GM21737 (cell line): ENCODE results near the gene GRIA1.

ENCODE experiments used
- ATAC-seq: cut with Tn5 transposase; IDR thresholded peaks from one replicate; pipeline ENCODE4 v1.9.1; 2021; ENCODE audit warnings: mild to moderate bottlenecking, moderate library complexity; ENCODE audit not compliant: unreplicated experiment

GRIA1 gene

DNA sequence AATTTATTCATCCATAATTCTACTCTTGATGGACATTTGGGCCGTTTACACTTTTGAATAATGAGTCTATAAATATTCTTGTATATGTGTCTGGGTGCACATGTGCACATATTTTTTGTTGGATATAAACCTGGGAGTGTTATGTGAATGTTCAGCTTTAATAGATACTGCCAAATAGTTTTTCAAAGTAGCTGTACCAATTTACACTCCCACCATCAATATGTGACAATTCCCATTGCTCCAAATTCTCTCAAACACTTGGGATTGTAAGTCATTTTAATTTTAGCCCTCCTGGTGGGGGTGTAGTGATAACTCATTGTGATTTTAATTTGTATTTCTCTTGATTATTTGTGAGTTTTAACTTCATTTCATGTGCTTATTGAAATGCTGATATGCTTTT is 114.9 kb downstream of the GRIA1 start:
- ATAC-seq: no peak

DNA sequence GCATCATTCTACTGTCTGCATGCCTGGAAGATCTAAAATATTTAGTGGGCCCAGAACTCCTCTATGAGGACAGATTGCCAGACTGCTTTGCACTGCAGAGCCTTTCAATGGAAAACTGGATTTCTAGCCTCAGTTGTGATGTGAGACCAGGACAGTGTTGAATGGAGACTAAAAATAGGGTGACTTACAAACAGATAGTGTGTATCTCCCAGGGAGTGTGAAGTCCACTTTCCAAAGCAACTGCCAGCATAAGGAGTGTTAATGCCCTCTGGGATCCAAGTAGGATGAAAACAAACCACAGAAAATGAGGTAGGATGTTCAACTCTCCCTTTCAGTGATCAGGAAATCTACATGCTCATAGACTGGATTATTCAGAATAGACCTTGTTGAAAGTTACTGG is 119.5 kb downstream of the GRIA1 start:
- no peak for ATAC-seq

DNA sequence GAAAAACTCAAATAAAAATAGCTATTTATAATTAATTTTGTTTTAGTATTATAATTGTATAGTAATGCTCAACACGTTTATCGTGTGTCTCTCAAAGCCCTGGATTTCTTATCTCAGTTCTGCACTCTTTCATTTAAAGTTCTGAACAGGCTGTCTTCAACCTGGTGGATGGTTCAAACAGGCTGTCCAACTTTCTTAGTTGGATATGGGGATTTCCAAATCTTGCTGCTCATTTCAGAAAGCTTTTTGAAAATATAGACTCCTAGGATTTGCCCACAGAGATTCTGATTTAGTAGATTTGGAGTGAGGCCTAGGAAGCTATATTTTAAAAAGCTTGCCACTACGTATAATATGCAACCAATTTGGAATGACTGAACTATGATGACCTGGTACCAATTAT is 120.3 kb downstream of the GRIA1 start:
- no peak for ATAC-seq

DNA sequence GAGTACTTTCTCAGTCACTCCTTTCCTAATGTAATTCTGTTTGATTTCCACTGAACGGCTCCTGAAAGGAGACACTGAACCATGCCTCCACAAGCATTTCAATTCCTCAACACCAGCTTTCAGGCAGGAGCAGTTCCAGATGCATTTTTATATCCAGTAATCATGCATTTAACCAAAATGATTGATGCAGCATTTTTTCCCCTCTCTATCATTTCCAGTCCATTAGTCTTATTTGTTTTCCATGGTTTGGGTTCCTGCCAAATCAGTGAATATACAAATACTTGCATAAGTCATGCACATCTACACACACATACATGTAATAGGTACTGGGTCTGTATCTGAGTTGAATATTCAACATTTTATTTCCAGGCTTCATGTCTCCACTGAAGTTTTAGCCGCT is 122.7 kb downstream of the GRIA1 start:
- no peak for ATAC-seq

DNA sequence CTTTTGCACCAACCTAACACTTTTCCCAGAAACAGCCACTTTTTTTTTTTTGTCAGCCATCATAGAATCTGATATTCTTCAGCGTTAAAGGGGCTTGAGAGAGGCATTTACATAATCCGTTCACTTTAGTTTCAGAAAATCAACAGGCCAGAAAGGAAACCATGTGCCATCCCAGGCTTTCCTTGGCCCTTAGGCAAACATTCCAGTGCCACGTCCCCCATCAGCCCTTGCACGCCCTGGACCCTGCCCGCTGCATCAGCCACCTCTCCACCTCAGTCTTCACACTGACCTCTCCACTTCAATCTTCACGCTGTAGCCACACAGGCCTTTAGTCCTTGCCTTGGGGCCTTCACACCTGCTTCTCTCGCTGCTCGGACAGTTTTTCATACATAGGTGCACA is 123.2 kb downstream of the GRIA1 start:
- no peak for ATAC-seq

DNA sequence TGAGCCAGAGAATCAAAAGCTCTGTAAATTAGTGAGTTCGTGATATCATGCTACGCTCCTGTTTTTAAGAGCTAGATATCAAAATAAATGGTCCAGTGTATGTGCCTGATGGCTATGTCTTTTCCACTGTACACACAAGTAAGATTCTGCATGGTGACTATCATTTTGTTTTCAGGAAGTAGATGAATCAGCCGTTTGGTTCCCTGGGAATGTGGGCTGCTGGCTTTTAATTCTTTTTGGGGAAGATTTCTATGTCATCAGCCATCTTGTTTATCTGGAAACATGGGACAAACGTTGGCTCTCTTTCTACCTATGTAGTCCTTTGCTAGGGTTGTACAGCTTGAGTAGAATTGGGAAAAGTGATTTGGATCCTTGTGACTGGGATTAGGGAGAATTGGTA is 126.7 kb downstream of the GRIA1 start:
- ATAC-seq: no peak

DNA sequence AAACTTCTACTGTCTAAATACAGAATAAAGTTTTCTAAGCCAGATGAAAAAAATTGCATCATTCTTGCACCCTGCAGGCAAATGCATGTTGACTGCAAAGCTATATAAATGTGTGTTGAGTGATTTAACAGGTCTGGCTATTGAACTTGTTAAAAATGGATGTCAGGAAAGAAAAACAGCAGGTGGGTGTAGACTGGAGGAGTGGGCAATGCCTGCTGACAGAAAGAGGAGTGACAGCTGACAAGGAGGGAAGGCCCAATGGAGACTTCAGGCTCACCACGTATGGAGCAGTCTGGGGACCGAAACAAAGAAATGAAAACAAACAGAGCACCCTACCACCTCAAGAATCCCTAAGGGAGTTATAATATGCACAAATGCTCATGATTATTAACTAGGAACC is 127.8 kb downstream of the GRIA1 start:
- no peak for ATAC-seq

DNA sequence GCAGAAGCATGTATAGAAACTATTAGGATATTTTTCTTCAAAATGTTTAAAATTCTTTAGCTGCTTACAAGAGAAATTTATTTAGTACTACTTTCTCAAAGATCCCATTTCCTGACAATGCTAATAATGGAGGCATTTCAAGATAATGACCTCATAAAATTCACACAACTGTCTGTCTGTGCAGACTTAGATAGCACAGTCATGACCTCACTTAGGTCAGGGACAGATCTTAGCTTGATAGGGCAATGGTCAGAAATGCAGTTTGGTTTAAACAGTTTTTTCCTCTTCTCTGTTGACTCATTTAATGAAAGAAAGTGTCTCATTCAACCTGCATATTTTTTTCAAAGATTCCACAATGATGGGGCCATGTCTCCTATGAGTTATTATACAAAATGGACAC is 128.4 kb downstream of the GRIA1 start:
- ATAC-seq: no peak

DNA sequence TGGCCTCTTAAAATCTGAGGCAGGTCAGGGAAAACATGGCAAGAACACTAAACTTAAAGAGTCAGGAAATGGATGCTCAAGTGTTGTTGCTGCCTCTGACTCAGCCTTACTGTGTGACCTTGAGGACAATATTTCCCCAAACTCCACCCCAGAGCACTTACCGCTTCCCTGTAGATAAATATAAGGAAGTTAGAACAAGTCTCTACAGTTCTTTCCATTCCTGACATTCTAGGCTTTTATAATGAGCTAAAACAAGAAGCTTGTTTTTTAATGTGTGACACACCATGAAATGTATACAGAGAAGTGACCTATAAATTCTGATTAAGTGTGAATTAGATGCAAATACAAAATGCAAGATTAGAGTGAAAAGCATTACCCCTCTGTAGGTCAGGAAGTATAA is 129.3 kb downstream of the GRIA1 start:
- ATAC-seq: no peak

DNA sequence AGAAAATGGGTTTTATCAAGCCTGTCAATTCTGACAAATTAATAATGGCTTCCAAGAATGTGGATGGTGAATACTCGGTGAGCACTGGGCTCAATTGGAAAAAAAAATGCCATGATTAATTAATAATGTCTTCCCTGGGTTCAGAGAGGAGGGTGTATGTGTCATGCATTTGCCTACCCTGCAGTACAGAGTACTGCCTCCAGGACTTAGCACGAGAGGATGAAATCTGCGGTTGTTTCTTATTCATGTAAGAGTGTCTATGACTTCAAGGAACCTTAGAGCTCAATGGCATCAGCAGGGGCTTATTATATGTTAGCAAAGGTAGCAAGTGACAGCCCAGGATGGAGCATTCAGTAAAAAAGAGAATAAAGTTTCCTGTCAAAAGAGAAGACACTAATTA is 132.7 kb downstream of the GRIA1 start:
- no peak for ATAC-seq

DNA sequence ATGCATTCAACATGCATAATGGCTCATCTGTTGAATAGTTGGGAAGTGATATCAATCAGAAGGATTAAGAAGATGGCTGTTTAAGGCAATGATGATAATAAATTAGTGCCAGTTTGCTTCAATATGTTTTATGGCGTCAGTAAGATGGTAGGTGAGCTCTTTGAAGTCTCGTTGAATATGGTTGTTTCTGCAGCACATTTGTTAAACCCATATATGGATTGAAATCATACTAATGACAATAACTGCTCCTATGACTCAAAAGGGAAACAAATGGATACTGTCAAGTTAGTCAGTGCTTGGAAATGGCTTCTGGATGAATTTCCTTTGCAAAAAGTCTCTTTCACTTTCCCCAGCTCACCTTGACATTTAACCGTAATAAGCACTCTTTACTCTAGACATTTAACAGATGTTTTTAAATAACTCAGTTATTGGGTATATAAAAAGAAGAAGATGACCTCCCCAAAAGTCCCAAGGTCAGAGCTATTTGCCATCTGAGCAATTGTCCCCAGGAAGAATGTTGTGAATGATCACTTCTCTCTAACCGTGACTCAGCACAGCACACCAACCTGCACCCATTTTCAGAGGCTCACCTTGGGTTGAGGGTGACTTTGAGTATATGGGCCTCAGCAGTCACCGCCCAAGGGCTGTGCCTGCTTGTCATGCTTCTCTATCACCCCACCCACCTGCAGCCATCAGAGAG is 133.4 kb downstream of the GRIA1 start:
- ATAC-seq: no peak

DNA sequence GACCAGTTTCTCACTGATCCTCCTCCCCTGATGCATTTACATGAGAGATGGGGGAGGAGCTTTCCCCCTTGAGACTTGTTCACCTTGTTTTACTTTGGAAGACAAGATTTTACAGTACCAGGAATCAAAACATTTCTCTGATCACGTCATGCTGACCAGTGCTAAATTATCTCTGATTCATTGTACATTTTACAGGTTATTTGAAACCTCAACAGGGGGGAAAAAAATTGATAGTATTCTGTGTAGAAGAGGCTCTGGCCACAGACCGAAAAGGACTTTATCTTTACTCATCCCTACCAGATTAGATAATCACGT is 133.9 kb downstream of the GRIA1 start:
- ATAC-seq: no peak

DNA sequence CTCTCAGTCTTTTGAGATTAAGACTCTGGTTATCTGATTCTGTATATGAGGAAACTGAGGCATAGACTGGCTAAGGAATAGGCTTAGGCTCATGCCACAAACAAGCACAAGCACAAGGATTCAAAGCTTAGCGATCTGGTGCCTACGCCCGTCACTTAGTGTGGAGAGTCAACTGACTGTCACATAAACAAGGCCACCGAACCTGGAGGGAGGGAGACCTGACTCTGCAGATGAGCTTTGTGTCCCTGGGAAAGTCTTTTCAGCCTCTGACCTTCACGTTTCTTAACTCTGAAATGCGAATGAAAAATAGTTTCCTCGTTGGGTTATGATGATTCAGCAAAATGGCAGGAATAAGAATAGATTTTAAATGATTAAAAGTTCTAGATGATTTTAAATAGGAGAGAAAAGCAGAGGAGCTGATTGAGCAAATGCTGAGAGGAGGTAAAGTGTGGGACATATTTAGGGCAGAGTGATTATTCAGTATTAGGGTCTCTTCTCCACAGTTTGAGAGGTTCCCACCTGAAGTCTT is 135.4 kb downstream of the GRIA1 start:
- ATAC-seq: no peak

DNA sequence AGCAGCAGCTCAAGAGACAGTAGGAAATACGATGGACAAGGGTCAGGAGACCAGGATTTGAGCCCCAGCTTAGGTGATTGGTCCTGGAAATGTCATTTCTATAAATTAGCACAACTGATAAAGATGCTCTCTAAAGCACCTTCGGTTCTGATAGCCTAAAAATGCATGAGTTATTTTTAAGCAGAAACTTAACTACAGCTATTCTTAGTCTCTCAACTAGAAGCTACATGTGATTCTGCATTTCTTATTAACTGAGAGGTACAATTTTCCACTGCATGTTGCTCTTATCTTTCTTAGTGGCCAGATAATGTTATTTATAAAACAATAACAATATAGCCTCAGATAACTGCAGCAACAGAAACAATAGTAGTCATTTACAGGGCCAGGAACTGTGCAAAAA is 136.4 kb downstream of the GRIA1 start:
- ATAC-seq: no peak

DNA sequence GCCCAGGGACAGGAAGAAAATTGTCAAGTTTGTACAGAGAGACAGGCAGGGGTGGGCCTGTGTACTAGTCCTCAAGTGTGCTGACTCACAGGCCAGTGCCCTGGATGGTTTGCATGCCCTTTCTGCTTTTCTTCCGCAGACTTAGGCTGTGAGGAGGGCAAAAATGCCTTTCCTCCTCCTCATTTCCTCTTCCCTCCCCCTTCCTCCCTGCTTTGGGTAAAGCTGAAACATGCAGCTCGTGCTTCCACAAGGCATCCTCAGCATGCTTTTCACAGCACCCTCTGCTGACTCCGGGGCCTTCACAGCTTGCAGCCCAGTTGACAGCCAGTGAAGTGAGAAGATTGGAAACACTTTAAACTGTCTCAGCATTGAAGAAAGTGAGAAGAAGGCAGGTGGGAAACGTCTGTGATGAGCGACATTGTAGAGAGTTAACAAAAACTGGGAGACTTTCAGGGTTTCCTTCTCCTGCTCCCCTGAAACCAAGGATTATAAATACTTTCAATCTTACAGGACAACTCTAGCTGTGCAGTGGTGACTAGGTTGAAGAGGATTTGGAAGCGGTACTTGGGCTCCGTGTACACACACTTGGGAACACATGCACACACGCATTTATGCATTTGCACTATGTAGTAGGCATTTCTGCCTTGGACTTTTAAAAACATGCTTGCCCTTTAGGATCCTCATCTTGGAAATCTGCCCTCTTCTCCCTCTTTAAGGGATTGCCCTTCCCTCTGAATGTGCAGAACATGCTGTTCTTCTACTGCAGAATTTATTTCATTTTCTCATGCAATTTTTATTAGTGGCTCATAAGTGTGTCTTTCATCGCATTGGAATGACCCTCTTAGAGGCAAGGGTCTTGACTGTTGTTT is 138.8 kb downstream of the GRIA1 start:
- ATAC-seq: no peak

DNA sequence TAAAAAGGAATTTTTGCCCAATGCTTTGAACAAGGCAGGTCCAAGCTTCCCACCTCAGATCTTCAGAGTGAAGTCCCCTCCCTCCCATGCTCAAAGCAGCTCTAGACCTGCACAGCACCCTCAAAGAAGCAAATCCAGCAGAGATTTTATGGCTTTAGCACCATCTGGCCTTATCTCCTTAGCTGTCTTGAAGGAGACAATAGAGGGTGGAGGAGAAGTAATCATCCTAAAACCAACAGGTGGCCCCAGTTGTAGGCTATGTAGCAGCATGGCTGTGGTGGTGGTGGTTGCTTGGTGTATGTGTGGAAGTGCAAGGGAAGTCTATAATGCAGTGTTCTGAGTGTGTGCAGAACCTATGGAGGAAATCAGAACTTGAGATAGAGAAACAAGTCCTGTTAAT is 140.1 kb downstream of the GRIA1 start:
- no peak for ATAC-seq

DNA sequence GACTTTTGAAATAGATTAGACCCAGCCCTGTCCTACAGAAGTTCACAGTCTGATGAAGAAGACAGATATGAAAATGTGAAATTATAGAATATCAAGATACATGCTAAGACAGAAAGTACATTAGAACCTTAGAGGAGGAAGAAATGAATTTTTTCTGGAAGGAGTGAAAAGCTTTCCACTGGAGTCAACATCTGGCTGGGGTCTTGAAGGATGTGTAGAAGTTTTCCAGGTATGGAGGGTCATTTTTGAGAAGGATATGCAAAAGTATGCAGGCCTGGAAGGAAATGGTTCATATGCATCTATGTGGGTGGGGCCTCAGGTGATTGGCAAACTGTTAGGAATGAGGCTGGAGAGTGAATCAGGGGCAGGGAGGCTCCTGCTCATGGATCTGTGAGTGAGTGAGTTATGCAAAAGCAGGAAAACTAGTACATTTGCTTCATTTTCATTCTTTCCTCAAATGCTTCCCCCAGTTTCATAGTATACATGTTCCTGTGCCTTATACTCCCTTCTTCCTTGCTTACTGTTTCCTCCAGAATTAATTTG is 142.3 kb downstream of the GRIA1 start:
- no peak for ATAC-seq

DNA sequence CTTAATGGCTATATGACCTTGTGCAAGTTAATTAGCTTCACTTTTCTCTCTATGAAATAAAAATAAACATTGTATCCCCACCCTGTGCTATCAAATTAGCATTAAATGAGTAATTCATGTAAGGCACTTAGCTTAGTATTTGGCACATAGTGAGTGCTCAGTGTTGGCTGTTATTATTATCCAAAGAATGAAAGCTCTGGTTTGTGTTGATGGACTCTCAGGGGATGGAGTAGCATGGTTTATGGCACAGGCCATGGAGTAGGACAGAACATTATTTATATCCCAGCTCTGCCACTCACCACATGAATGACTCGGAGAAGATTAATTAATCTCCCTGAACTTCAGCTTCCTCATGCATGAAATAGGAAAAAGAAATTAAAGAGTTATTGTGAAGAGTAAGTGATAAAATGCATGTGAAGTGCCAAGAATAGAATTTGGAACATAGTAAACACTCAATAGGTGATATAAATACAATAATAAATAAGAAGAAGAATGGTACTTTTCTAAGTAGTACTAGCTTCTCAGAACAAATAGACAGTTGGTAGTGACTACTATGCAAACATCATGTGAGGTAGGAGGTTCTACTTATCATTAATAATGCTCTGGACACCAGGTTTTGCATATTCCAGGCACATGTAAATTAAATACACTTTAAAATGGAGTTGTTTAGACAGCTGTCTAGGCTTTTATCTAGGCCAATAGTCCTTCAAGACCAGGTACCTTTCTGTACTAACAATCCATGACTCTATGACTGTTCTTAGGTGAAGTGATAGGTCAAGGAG is 146.4 kb downstream of the GRIA1 start:
- ATAC-seq: no peak

DNA sequence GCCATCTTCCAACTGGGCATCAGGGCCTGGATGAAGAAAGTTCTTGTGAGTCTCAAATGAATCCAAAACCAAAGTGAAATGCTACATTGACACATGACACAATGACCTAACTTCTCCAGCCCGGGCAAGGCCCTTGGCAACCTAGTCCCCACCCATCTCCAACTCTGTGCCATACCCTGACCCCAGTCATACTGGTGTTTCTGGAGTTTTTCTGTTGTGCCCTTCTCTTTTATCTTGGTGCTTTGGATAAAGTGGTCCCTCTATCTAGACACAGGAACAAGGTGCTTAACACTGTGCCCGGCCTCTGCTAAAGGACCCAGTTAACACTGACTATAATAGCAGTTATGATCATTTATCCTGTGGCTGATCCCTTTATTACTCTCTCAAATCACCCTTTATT is 149.8 kb downstream of the GRIA1 start:
- no peak for ATAC-seq

DNA sequence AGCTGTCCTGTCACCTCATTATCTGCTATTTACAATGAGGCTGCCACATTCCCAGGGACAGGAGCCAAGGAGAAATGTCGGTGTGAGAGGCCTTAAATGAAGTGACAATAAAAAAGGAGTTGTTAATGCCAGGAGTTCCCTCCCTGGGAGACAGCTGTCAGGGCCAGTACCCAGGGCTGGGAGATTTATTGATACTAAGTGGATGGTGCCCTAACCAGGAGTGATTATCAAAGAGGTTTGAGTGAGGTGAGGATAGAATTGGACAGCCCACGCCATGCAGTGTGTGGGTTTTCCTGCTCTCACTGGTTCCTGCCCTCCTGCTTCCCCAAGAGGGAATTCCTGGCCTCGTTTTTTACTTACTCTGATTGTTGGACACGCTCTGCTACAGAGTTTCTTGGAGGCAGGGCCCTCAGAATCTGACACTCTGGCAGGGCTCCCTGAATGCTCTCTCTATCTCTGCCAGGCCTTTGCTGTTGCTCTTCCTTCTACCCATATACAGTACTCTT is 150.8 kb downstream of the GRIA1 start:
- ATAC-seq: no peak

DNA sequence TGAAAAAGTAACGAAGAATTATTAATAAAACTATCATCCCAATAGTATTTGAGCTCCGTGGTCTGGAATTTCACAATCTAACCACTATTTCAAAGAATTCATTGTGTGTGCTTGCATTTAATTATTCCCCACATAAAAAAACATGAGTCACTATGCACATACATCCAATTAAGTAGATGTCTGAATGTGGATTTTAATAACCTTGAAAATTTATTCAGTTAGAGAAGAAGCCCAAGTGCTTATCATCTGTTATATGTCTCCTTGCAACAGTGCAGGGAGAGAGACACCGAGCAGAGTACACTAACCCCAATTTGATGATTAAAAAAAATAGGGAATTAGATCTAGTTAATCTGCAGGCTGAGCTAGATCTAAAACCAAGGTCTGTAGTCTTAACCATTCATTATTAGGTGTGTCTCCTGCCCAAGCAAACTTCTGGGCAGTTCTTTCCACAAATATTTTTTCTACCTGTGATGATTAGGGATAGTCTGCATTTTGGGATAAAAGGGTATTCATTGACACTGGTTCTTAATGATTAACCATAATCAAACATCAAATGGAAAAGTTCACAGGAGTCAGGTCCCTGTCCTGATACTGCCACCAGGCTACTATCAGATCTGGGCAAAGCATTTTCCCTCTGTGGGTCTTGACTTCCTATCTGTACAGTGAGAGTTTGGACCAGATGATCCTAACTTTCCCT is 164.2 kb downstream of the GRIA1 start:
- no peak for ATAC-seq
